K562 (cell line): ENCODE data around the gene XPC. TPM values are rescaled to one million over a fixed set of nuclear protein-coding genes. Genes with fewer than 3 reads are reported as not detected.

ENCODE experiments used
- ARID3B ChIP-seq: fragments of 250-450 bp; sonication (Bioruptor Pico); IDR thresholded peaks from 2 replicates; pipeline ENCODE4 v1.4.0; 2020; ENCODE audit warnings: borderline replicate concordance
- ATF3 ChIP-seq, 2 experiments: fragments of 450-650 bp in 1 of 2; sonication (generic) in 1 of 2; formaldehyde crosslinking in 1 of 2; IDR thresholded peaks in 1 of 2; conservative IDR thresholded peaks in 1 of 2; 2 replicates each; pipeline versions ENCODE4 v1.6.1 to v1.8.1; 2016 to 2023; ENCODE audit warnings: mild to moderate bottlenecking in 2 of 2, moderate library complexity in 2 of 2, inconsistent platforms in 1 of 2, missing genetic modification reagents in 1 of 2
- CBX2 ChIP-seq: fragments of 200-600 bp; sonication (generic); IDR thresholded peaks from one replicate; pipeline ENCODE4 v1.6.1; 2012; ENCODE audit warnings: mild to moderate bottlenecking, low read length, inconsistent platforms; ENCODE audit not compliant: insufficient read depth, poor library complexity, severe bottlenecking
- COPS2 ChIP-seq: fragments of 450-650 bp; conservative IDR thresholded peaks from 2 replicates; pipeline ENCODE4 v1.6.1; 2016; ENCODE audit warnings: mild to moderate bottlenecking, moderate library complexity
- CTCF ChIP-seq, 3 experiments: IDR thresholded peaks in 2 of 3; conservative IDR thresholded peaks in 1 of 3; 2 replicates each; pipeline ENCODE4 v1.5.1; 2011 to 2012; ENCODE audit warnings: low read length in 3 of 3, mild to moderate bottlenecking in 3 of 3, control low read depth in 2 of 3, improper control_type of control experiment in 1 of 3, inconsistent platforms in 1 of 3, low read depth in 1 of 3, mixed read lengths in 1 of 3, moderate library complexity in 1 of 3; ENCODE audit not compliant: insufficient read depth in 2 of 3
- CUX1 ChIP-seq: fragments of 200-800 bp; sonication (Bioruptor generic); IDR thresholded peaks from 2 replicates; pipeline ENCODE4 v1.6.1; 2016; ENCODE audit warnings: missing genetic modification characterization, missing compliant biosample characterization
- DIDO1 ChIP-seq: fragments of 450-650 bp; IDR thresholded peaks from 2 replicates; pipeline ENCODE4 v1.6.1; 2016; ENCODE audit warnings: low read depth, missing biosample characterization, missing genetic modification characterization
- KLF6 ChIP-seq: fragments of 250-450 bp; sonication (Bioruptor Pico); IDR thresholded peaks from 2 replicates; pipeline ENCODE4 v1.4.0; 2020; ENCODE audit warnings: mild to moderate bottlenecking, moderate library complexity, borderline replicate concordance
- NCOA2 ChIP-seq, 2 experiments: fragments of 450-650 bp; IDR thresholded peaks; 2 replicates each; pipeline ENCODE4 v1.6.1; 2018; ENCODE audit warnings: mild to moderate bottlenecking in 2 of 2, moderate library complexity in 1 of 2; ENCODE audit not compliant: partially characterized antibody in 2 of 2
- NEUROD1 ChIP-seq: fragments of 150-350 bp; IDR thresholded peaks from 2 replicates; pipeline ENCODE4 v1.6.1; 2014; ENCODE audit warnings: borderline replicate concordance, low read length, low read depth; ENCODE audit not compliant: partially characterized antibody
- NFYB ChIP-seq: IDR thresholded peaks from 2 replicates; pipeline ENCODE4 v1.6.1; 2011; ENCODE audit warnings: mild to moderate bottlenecking, moderate library complexity; ENCODE audit not compliant: insufficient read length; ENCODE audit errors: extremely low read depth
- TARDBP ChIP-seq: fragments of 450-650 bp; IDR thresholded peaks from 2 replicates; pipeline ENCODE4 v1.6.1; 2016
- XRCC4 ChIP-seq: IDR thresholded peaks from one replicate; pipeline ENCODE4 v1.6.1; 2011; ENCODE audit not compliant: insufficient read depth, insufficient read length; ENCODE audit errors: extremely low read depth
- ZNF695 ChIP-seq: fragments of 450-650 bp; formaldehyde crosslinking; IDR thresholded peaks from 2 replicates; pipeline ENCODE4 v1.4.0; 2020; ENCODE audit warnings: mild to moderate bottlenecking, moderate library complexity
- polyA plus RNA-seq, 8 experiments: library from polyadenylated mRNA; depleted of rRNA in 4 of 8; stranded (reverse) in 5 of 8; unstranded in 3 of 8; fragments of >200 nt; fragmentation: Nextera tagmentation in 2 of 8; fragmentation: Illumina TruSeq in 1 of 8; extraction: Ambion mirVana in 2 of 8; extraction: Trizol in 1 of 8; gene quantifications; 2 replicates each; pipeline versions ENCODE4 v1.2.1 to v1.2.3, GENCODE V29; 2011 to 2014; ENCODE audit warnings: inconsistent platforms in 1 of 8, missing spikeins in 1 of 8
- total RNA-seq, 7 experiments: library from RNA; depleted of rRNA in 6 of 7; stranded (reverse); fragments of >200 nt in 6 of 7; fragmentation: Illumina TruSeq in 2 of 7; extraction: Trizol in 2 of 7; gene quantifications; 2 replicates each; pipeline versions ENCODE4 v1.2.1 to v1.2.3, GENCODE V29; 2011 to 2021; ENCODE audit warnings: low replicate concordance in 1 of 7

The XPC gene
- total and polyA plus RNA-seq, 9 of the 15 experiments (the other 6 are each of a cell fraction or from before 2014, with no cell fraction given): 3.8 to 54.7 (median 41.3) TPM

- TF ChIP-seq NEUROD1: peak; percentile 54
- no peak for TF ChIP-seq ZNF695 (CRISPR knock-in tag)
- peak; percentile 63 for TF ChIP-seq NFYB
- no peak for TF ChIP-seq ARID3B (CRISPR knock-in tag)
- TF ChIP-seq DIDO1 (tag): no peak
- TF ChIP-seq CBX2: no peak
- TF ChIP-seq KLF6: peak; percentile 83; the same call in 1 of the 2 replicates
- TF ChIP-seq TARDBP: 0 out of 2 replicates have a peak, but pooled peaks have one; percentile 26
- TF ChIP-seq NCOA2 (IDR thresholded peaks at IDR 0.05; ENCODE audit: partially characterized antibody in 2 of 2): no peak
- no peak for TF ChIP-seq CUX1 (CRISPR knock-in tag)
- no peak for TF ChIP-seq COPS2
- TF ChIP-seq XRCC4: no peak
- TF ChIP-seq ATF3 (IDR thresholded peaks at IDR 0.05): peak; percentile 81
- no peak for TF ChIP-seq ATF3 (CRISPR knock-in tag; conservative IDR thresholded peaks at IDR 0.05)
- TF ChIP-seq CTCF (IDR thresholded peaks at IDR 0.05 in 2 of 3, conservative IDR thresholded peaks at IDR 0.05 in 1 of 3; ENCODE audit: insufficient read depth in 2 of 3, low read depth in 1 of 3, low read length in 3 of 3): no peak
These were observed 26.3 kb upstream of the XPC start (continued) for GRCh38 chr3:14204515-14205284.
